GM12878 (cell line): ENCODE results near the gene BCL2L12.

Experiments
- CREB1 ChIP-seq: IDR thresholded peaks from 2 replicates; pipeline ENCODE4 v1.6.1; 2012; ENCODE audit warnings: low read depth, mild to moderate bottlenecking, inconsistent platforms
- ETV6 ChIP-seq, 2 experiments: fragments of 450-650 bp in 1 of 2; IDR thresholded peaks in 1 of 2; conservative IDR thresholded peaks in 1 of 2; 2 replicates each; pipeline ENCODE4 v1.6.1; 2014; ENCODE audit warnings: antibody characterized with exemption in 1 of 2, borderline replicate concordance in 1 of 2, low read depth in 1 of 2, mild to moderate bottlenecking in 1 of 2, moderate library complexity in 1 of 2
- HDAC2 ChIP-seq: fragments of 200-600 bp; sonication (generic); IDR thresholded peaks from 2 replicates; pipeline ENCODE4 v1.6.1; 2017
- MEF2A ChIP-seq: IDR thresholded peaks from 2 replicates; pipeline ENCODE4 v1.6.1; 2011; ENCODE audit warnings: low read depth, mild to moderate bottlenecking, low read length, moderate library complexity; ENCODE audit not compliant: insufficient read depth
- MTA2 ChIP-seq: fragments of 450-650 bp; IDR thresholded peaks from 2 replicates; pipeline ENCODE4 v1.6.1; 2016; ENCODE audit warnings: low read depth, mild to moderate bottlenecking, moderate library complexity
- POLR2AphosphoS5 ChIP-seq: IDR thresholded peaks from 2 replicates; pipeline ENCODE4 v1.6.1; 2011; ENCODE audit warnings: mild to moderate bottlenecking, low read length, inconsistent platforms
- RAD21 ChIP-seq: IDR thresholded peaks from 2 replicates; pipeline ENCODE4 v1.6.1; 2011; ENCODE audit warnings: mild to moderate bottlenecking, low read depth, low read length, moderate library complexity; ENCODE audit not compliant: insufficient read depth
- RB1 ChIP-seq: fragments of 450-650 bp; formaldehyde crosslinking; IDR thresholded peaks from 2 replicates; pipeline ENCODE4 v1.6.1; 2017; ENCODE audit warnings: mild to moderate bottlenecking, borderline replicate concordance
- SREBF2 ChIP-seq: IDR thresholded peaks from 2 replicates; pipeline ENCODE4 v1.6.1; 2012; ENCODE audit warnings: mild to moderate bottlenecking, low read length
- TF ChIP-seq, protein P1 (sequence below): fragments of 150-350 bp; IDR thresholded peaks from 2 replicates; pipeline ENCODE4 v1.6.1; 2016; ENCODE audit warnings: low read depth, low read length
- TF ChIP-seq, protein P2 (sequence below): IDR thresholded peaks from 2 replicates; pipeline ENCODE4 v1.6.1; 2011; ENCODE audit warnings: low read depth, low read length, improper control_type of control experiment, borderline replicate concordance

DNA sequence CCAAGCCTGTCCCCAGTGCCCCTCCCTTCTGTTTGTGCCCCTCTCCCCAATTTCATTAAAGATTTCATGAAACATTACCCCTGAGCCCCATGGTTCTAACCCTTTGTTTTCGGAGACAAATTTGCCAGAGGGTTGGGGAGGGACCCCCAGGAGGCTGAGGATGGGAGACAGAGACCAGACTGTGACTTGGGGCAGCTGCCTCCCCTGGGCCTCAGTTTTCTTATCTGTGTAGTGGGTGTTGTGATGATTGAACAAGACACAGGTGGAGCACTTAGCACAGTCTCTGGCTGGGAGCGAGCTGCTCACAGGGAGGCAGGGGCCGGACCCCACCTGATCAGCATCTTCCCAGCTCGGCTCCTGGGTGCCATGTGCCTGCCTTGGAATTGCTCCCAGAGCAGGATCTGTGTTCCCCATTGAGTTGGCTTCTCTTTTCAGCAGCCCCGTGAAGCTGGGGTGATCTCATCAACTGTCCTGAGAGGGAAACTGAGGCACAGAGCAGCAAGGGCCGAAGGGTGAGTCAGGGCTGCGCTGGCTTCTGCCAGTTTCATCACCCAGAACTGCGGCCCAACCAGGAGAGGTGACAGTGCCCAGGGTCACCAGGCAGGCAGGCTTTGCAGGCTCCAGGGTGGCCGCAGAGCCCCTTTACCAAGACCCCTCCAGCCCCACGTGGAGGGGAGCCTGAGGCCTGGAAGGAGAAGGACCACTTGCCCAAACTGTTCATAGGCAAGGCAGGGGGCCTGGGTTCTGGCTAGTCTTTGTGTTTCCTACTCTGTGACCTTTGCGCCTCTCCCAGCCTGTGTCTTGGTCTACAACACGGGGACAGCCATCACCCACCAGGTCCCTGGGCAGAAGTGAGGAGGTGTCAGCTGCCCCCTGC lies 6.9 kb upstream of the BCL2L12 start:
- no peak for TF ChIP-seq SREBF2
- TF ChIP-seq, protein P1, sequence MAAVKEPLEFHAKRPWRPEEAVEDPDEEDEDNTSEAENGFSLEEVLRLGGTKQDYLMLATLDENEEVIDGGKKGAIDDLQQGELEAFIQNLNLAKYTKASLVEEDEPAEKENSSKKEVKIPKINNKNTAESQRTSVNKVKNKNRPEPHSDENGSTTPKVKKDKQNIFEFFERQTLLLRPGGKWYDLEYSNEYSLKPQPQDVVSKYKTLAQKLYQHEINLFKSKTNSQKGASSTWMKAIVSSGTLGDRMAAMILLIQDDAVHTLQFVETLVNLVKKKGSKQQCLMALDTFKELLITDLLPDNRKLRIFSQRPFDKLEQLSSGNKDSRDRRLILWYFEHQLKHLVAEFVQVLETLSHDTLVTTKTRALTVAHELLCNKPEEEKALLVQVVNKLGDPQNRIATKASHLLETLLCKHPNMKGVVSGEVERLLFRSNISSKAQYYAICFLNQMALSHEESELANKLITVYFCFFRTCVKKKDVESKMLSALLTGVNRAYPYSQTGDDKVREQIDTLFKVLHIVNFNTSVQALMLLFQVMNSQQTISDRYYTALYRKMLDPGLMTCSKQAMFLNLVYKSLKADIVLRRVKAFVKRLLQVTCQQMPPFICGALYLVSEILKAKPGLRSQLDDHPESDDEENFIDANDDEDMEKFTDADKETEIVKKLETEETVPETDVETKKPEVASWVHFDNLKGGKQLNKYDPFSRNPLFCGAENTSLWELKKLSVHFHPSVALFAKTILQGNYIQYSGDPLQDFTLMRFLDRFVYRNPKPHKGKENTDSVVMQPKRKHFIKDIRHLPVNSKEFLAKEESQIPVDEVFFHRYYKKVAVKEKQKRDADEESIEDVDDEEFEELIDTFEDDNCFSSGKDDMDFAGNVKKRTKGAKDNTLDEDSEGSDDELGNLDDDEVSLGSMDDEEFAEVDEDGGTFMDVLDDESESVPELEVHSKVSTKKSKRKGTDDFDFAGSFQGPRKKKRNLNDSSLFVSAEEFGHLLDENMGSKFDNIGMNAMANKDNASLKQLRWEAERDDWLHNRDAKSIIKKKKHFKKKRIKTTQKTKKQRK, result no peak
- no peak for TF ChIP-seq CREB1
- TF ChIP-seq ETV6 (conservative IDR thresholded peaks at IDR 0.05 in 1 of 2, IDR thresholded peaks at IDR 0.05 in 1 of 2; ENCODE audit: borderline replicate concordance in 1 of 2, low read depth in 1 of 2), result no peak
- no peak for TF ChIP-seq MTA2
- TF ChIP-seq RAD21, result no peak
- TF ChIP-seq MEF2A, result no peak
- TF ChIP-seq, protein P2, sequence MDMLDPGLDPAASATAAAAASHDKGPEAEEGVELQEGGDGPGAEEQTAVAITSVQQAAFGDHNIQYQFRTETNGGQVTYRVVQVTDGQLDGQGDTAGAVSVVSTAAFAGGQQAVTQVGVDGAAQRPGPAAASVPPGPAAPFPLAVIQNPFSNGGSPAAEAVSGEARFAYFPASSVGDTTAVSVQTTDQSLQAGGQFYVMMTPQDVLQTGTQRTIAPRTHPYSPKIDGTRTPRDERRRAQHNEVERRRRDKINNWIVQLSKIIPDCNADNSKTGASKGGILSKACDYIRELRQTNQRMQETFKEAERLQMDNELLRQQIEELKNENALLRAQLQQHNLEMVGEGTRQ, result no peak
- no peak for TF ChIP-seq RB1
- no peak for TF ChIP-seq POLR2AphosphoS5
- TF ChIP-seq HDAC2, result no peak
